Measurements from ENCODE around the gene SYNRG.

The SYNRG gene

GRCh38 chr17:37605813-37606505 lies 3.3 kb downstream of the SYNRG start:
- TF ChIP-seq CEBPB (IDR thresholded peaks at IDR 0.05), result 0 out of 2 replicates have a peak, but pooled peaks have one; percentile 44
- TF ChIP-seq TEAD4 (IDR thresholded peaks at IDR 0.05), result no peak

GRCh38 chr17:37605081-37605480 lies 4.1 kb downstream of the SYNRG start:
- TF ChIP-seq FOXM1 (IDR thresholded peaks at IDR 0.05; ENCODE audit: borderline replicate concordance, low read depth) (no peak), USF1 (IDR thresholded peaks at IDR 0.05) (no peak), TCF12 (IDR thresholded peaks at IDR 0.05; ENCODE audit: low read depth) (no peak), EP300 (IDR thresholded peaks at IDR 0.05; ENCODE audit: borderline replicate concordance) (no peak), CEBPB (IDR thresholded peaks at IDR 0.05) (no peak), MAX (IDR thresholded peaks at IDR 0.05) (no peak), REST (IDR thresholded peaks at IDR 0.05; ENCODE audit: low read depth) (no peak), YY1 (IDR thresholded peaks at IDR 0.05; ENCODE audit: low read depth) (no peak), NFIC (IDR thresholded peaks at IDR 0.05) (no peak), EGR1 (IDR thresholded peaks at IDR 0.05) (no peak), TEAD4 (IDR thresholded peaks at IDR 0.05) (no peak), TAF1 (IDR thresholded peaks at IDR 0.05; ENCODE audit: low read depth) (no peak)

- TF ChIP-seq MAX (IDR thresholded peaks at IDR 0.05), result no peak
- TF ChIP-seq RAD21 (IDR thresholded peaks at IDR 0.05; ENCODE audit: low read depth), result no peak
- no peak for TF ChIP-seq YY1 (IDR thresholded peaks at IDR 0.05; ENCODE audit: low read depth)
- no peak for TF ChIP-seq REST (IDR thresholded peaks at IDR 0.05; ENCODE audit: low read depth)
- TF ChIP-seq CREB1 (IDR thresholded peaks at IDR 0.05; ENCODE audit: low read depth), result no peak
- no peak for TF ChIP-seq USF1 (IDR thresholded peaks at IDR 0.05)
- no peak for TF ChIP-seq TAF1 (IDR thresholded peaks at IDR 0.05; ENCODE audit: low read depth)
- no peak for TF ChIP-seq FOXM1 (IDR thresholded peaks at IDR 0.05; ENCODE audit: borderline replicate concordance, low read depth)
- no peak for TF ChIP-seq EGR1 (IDR thresholded peaks at IDR 0.05)
- TF ChIP-seq CEBPB (IDR thresholded peaks at IDR 0.05), result no peak
- no peak for TF ChIP-seq EP300 (IDR thresholded peaks at IDR 0.05; ENCODE audit: borderline replicate concordance)
- TF ChIP-seq TEAD4 (IDR thresholded peaks at IDR 0.05), result no peak
- no peak for TF ChIP-seq NFIC (IDR thresholded peaks at IDR 0.05)
- TF ChIP-seq TCF12 (IDR thresholded peaks at IDR 0.05; ENCODE audit: low read depth), result no peak
- TF ChIP-seq ZBTB7A (IDR thresholded peaks at IDR 0.05; ENCODE audit: low read depth), result no peak
These were observed 4.7 kb downstream of the SYNRG start for GRCh38 chr17:37604556-37604955.

- no peak for TF ChIP-seq EP300 (IDR thresholded peaks at IDR 0.05; ENCODE audit: borderline replicate concordance)
- TF ChIP-seq NFIC (IDR thresholded peaks at IDR 0.05), result no peak
- TF ChIP-seq CREB1 (IDR thresholded peaks at IDR 0.05; ENCODE audit: low read depth), result no peak
- TF ChIP-seq USF1 (IDR thresholded peaks at IDR 0.05), result no peak
- TF ChIP-seq TAF1 (IDR thresholded peaks at IDR 0.05; ENCODE audit: low read depth), result no peak
- no peak for TF ChIP-seq TEAD4 (IDR thresholded peaks at IDR 0.05)
- TF ChIP-seq RAD21 (IDR thresholded peaks at IDR 0.05; ENCODE audit: low read depth), result no peak
- no peak for TF ChIP-seq ZBTB7A (IDR thresholded peaks at IDR 0.05; ENCODE audit: low read depth)
These were observed 11.1 kb downstream of the SYNRG start for GRCh38 chr17:37598145-37598544.

- TF ChIP-seq TEAD4 (IDR thresholded peaks at IDR 0.05), result no peak
- TF ChIP-seq CREB1 (IDR thresholded peaks at IDR 0.05; ENCODE audit: low read depth), result no peak
- TF ChIP-seq EP300 (IDR thresholded peaks at IDR 0.05; ENCODE audit: borderline replicate concordance), result no peak
- TF ChIP-seq TCF12 (IDR thresholded peaks at IDR 0.05; ENCODE audit: low read depth), result no peak
- TF ChIP-seq MAX (IDR thresholded peaks at IDR 0.05), result no peak
- TF ChIP-seq REST (IDR thresholded peaks at IDR 0.05; ENCODE audit: low read depth), result no peak
- no peak for TF ChIP-seq USF1 (IDR thresholded peaks at IDR 0.05)
- TF ChIP-seq ZBTB7A (IDR thresholded peaks at IDR 0.05; ENCODE audit: low read depth), result no peak
- no peak for TF ChIP-seq TAF1 (IDR thresholded peaks at IDR 0.05; ENCODE audit: low read depth)
- TF ChIP-seq CEBPB (IDR thresholded peaks at IDR 0.05), result no peak
- TF ChIP-seq YY1 (IDR thresholded peaks at IDR 0.05; ENCODE audit: low read depth), result no peak
These were observed 16.9 kb downstream of the SYNRG start for GRCh38 chr17:37592291-37592690.
